Measurements from ENCODE around the gene ATP6V1G3.

The ATP6V1G3 gene

DNA sequence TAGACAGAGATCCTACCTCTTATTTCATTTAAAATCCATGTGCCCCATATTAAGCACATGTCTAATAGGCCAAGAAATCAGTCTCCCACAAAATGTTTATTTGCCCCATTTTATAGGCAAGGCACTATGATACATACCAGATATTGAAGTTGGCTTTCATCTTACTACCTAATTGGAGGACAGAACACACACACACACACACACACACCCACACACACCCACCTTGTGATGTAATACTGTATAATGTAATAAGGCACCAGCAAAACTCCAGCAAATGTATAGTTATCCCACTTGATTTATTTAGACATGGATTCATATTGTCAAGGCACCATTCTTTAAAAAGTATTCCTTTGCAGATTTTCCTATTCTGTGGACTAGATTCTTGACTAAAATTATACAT, 56.8 kb downstream of the ATP6V1G3 start:
- no peak for ATAC-seq
- TF ChIP-seq ISL1 (CRISPR knock-in tag; IDR thresholded peaks at IDR 0.05): no peak
- no peak for TF ChIP-seq SNAI2 (CRISPR knock-in tag; IDR thresholded peaks at IDR 0.05)
- TF ChIP-seq ZFP30 (CRISPR knock-in tag; IDR thresholded peaks at IDR 0.05): no peak
- no peak for TF ChIP-seq GLIS3 (CRISPR knock-in tag; IDR thresholded peaks at IDR 0.05)
- no peak for TF ChIP-seq ZFP3 (CRISPR knock-in tag; IDR thresholded peaks at IDR 0.05)
- TF ChIP-seq, protein P1, sequence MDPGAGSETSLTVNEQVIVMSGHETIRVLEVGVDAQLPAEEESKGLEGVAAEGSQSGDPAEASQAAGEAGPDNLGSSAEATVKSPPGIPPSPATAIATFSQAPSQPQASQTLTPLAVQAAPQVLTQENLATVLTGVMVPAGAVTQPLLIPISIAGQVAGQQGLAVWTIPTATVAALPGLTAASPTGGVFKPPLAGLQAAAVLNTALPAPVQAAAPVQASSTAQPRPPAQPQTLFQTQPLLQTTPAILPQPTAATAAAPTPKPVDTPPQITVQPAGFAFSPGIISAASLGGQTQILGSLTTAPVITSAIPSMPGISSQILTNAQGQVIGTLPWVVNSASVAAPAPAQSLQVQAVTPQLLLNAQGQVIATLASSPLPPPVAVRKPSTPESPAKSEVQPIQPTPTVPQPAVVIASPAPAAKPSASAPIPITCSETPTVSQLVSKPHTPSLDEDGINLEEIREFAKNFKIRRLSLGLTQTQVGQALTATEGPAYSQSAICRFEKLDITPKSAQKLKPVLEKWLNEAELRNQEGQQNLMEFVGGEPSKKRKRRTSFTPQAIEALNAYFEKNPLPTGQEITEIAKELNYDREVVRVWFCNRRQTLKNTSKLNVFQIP (CRISPR knock-in tag; IDR thresholded peaks at IDR 0.05; ENCODE audit: borderline replicate concordance, low read depth): no peak
- TF ChIP-seq ZNF8 (CRISPR knock-in tag; IDR thresholded peaks at IDR 0.05): no peak
- TF ChIP-seq ESRRG (CRISPR knock-in tag; IDR thresholded peaks at IDR 0.05): no peak
- no peak for TF ChIP-seq BACH2 (CRISPR knock-in tag; IDR thresholded peaks at IDR 0.05; ENCODE audit: borderline replicate concordance)
- TF ChIP-seq TCF4 (CRISPR knock-in tag; IDR thresholded peaks at IDR 0.05; ENCODE audit: borderline replicate concordance): no peak
- TF ChIP-seq, protein P2, sequence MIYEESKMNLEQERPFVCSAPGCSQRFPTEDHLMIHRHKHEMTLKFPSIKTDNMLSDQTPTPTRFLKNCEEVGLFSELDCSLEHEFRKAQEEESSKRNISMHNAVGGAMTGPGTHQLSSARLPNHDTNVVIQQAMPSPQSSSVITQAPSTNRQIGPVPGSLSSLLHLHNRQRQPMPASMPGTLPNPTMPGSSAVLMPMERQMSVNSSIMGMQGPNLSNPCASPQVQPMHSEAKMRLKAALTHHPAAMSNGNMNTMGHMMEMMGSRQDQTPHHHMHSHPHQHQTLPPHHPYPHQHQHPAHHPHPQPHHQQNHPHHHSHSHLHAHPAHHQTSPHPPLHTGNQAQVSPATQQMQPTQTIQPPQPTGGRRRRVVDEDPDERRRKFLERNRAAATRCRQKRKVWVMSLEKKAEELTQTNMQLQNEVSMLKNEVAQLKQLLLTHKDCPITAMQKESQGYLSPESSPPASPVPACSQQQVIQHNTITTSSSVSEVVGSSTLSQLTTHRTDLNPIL (CRISPR knock-in tag; IDR thresholded peaks at IDR 0.05; ENCODE audit: low read depth): no peak

DNA sequence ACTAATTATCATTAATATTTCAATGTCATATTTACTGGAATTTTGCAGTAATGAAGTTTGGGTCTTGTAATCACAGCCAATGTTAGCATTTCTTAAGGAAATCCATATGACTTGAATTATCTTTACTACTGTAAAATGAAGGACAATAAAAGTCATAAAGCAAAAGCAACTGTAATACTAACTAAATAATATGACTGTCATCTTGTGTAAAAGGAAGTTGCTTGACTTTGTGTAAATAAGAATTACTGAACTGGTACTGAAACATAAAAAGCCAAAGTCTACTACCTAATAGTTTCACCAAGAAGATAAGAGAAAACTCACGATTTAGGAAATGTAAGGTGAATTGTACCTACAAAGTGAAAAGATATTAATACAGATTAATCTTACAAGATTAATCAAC, 57.5 kb downstream of the ATP6V1G3 start:
- TF ChIP-seq PPARA (CRISPR knock-in tag; IDR thresholded peaks at IDR 0.05; ENCODE audit: borderline replicate concordance) (no peak), OSR1 (CRISPR knock-in tag; IDR thresholded peaks at IDR 0.05) (no peak), ISL1 (CRISPR knock-in tag; IDR thresholded peaks at IDR 0.05) (no peak), ZC3H10 (CRISPR knock-in tag; IDR thresholded peaks at IDR 0.05) (no peak), ZNF8 (CRISPR knock-in tag; IDR thresholded peaks at IDR 0.05) (no peak), ZFP3 (CRISPR knock-in tag; IDR thresholded peaks at IDR 0.05) (no peak), SNAI2 (CRISPR knock-in tag; IDR thresholded peaks at IDR 0.05) (no peak), ARNTL (CRISPR knock-in tag; IDR thresholded peaks at IDR 0.05; ENCODE audit: borderline replicate concordance, low read depth) (no peak), TCF4 (CRISPR knock-in tag; IDR thresholded peaks at IDR 0.05; ENCODE audit: borderline replicate concordance) (no peak), BACH2 (CRISPR knock-in tag; IDR thresholded peaks at IDR 0.05; ENCODE audit: borderline replicate concordance) (no peak), GLIS3 (CRISPR knock-in tag; IDR thresholded peaks at IDR 0.05) (no peak), RARB (CRISPR knock-in tag; IDR thresholded peaks at IDR 0.05) (no peak)
- TF ChIP-seq, protein P2 (CRISPR knock-in tag; IDR thresholded peaks at IDR 0.05; ENCODE audit: low read depth): no peak
- TF ChIP-seq, protein P3, sequence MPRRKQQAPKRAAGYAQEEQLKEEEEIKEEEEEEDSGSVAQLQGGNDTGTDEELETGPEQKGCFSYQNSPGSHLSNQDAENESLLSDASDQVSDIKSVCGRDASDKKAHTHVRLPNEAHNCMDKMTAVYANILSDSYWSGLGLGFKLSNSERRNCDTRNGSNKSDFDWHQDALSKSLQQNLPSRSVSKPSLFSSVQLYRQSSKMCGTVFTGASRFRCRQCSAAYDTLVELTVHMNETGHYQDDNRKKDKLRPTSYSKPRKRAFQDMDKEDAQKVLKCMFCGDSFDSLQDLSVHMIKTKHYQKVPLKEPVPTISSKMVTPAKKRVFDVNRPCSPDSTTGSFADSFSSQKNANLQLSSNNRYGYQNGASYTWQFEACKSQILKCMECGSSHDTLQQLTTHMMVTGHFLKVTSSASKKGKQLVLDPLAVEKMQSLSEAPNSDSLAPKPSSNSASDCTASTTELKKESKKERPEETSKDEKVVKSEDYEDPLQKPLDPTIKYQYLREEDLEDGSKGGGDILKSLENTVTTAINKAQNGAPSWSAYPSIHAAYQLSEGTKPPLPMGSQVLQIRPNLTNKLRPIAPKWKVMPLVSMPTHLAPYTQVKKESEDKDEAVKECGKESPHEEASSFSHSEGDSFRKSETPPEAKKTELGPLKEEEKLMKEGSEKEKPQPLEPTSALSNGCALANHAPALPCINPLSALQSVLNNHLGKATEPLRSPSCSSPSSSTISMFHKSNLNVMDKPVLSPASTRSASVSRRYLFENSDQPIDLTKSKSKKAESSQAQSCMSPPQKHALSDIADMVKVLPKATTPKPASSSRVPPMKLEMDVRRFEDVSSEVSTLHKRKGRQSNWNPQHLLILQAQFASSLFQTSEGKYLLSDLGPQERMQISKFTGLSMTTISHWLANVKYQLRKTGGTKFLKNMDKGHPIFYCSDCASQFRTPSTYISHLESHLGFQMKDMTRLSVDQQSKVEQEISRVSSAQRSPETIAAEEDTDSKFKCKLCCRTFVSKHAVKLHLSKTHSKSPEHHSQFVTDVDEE (CRISPR knock-in tag; IDR thresholded peaks at IDR 0.05): no peak
- TF ChIP-seq, protein P4, sequence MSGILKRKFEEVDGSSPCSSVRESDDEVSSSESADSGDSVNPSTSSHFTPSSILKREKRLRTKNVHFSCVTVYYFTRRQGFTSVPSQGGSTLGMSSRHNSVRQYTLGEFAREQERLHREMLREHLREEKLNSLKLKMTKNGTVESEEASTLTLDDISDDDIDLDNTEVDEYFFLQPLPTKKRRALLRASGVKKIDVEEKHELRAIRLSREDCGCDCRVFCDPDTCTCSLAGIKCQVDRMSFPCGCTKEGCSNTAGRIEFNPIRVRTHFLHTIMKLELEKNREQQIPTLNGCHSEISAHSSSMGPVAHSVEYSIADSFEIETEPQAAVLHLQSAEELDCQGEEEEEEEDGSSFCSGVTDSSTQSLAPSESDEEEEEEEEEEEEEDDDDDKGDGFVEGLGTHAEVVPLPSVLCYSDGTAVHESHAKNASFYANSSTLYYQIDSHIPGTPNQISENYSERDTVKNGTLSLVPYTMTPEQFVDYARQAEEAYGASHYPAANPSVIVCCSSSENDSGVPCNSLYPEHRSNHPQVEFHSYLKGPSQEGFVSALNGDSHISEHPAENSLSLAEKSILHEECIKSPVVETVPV (CRISPR knock-in tag; IDR thresholded peaks at IDR 0.05): no peak
- TF ChIP-seq, protein P1 (CRISPR knock-in tag; IDR thresholded peaks at IDR 0.05; ENCODE audit: borderline replicate concordance, low read depth): no peak
- ATAC-seq: no peak

DNA sequence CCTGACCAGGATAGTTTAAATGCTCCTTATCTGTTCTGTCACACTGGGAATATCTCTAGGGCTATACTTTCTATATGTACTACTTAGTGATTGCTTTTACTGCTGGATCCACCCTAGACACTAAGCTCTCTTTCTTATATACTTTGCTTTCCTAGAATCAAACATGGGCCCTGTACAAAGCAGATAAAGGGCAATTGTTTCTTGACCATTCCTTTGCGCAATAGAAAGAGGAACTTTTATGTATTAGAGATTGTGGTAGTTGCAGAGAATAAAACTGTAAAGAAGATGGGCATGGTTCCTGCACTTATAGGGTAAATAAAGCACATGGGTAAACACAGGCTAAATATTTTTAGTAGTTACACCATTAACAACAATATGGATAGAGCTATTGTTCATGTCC, 58.8 kb downstream of the ATP6V1G3 start:
- TF ChIP-seq TOX (CRISPR knock-in tag; IDR thresholded peaks at IDR 0.05; ENCODE audit: borderline replicate concordance) (no peak), OSR1 (CRISPR knock-in tag; IDR thresholded peaks at IDR 0.05) (no peak)
- TF ChIP-seq, protein P2 (CRISPR knock-in tag; IDR thresholded peaks at IDR 0.05; ENCODE audit: low read depth): no peak
- TF ChIP-seq, protein P5, sequence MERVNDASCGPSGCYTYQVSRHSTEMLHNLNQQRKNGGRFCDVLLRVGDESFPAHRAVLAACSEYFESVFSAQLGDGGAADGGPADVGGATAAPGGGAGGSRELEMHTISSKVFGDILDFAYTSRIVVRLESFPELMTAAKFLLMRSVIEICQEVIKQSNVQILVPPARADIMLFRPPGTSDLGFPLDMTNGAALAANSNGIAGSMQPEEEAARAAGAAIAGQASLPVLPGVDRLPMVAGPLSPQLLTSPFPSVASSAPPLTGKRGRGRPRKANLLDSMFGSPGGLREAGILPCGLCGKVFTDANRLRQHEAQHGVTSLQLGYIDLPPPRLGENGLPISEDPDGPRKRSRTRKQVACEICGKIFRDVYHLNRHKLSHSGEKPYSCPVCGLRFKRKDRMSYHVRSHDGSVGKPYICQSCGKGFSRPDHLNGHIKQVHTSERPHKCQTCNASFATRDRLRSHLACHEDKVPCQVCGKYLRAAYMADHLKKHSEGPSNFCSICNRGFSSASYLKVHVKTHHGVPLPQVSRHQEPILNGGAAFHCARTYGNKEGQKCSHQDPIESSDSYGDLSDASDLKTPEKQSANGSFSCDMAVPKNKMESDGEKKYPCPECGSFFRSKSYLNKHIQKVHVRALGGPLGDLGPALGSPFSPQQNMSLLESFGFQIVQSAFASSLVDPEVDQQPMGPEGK (CRISPR knock-in tag; IDR thresholded peaks at IDR 0.05; ENCODE audit: borderline replicate concordance): no peak
- TF ChIP-seq, protein P3 (CRISPR knock-in tag; IDR thresholded peaks at IDR 0.05): no peak
- ATAC-seq: no peak
